HG03103 (cell line): ENCODE measurements around the gene CYRIA.

Source experiments
- ATAC-seq: cut with Tn5 transposase; IDR thresholded peaks from one replicate; pipeline ENCODE4 v1.9.1; 2021; ENCODE audit warnings: low read depth; ENCODE audit not compliant: unreplicated experiment

CYRIA gene

GRCh38 chr2:16665748-16666448, at the start of gene CYRIA:
Gene CYRIA (minus strand): TSS chr2:16665834. CDS start chr2:16588119, 77,715 bp downstream.
- ATAC-seq, result peak; percentile 57

- ATAC-seq, result peak; percentile 86
Observed at GRCh38 chr2:16713011-16713423, 47.4 kb upstream of the CYRIA start.

GRCh38 chr2:16709769-16710168, 44.1 kb upstream of the CYRIA start:
- ATAC-seq, result no peak

GRCh38 chr2:16708173-16708572, 42.5 kb upstream of the CYRIA start:
- ATAC-seq, result no peak

DNA sequence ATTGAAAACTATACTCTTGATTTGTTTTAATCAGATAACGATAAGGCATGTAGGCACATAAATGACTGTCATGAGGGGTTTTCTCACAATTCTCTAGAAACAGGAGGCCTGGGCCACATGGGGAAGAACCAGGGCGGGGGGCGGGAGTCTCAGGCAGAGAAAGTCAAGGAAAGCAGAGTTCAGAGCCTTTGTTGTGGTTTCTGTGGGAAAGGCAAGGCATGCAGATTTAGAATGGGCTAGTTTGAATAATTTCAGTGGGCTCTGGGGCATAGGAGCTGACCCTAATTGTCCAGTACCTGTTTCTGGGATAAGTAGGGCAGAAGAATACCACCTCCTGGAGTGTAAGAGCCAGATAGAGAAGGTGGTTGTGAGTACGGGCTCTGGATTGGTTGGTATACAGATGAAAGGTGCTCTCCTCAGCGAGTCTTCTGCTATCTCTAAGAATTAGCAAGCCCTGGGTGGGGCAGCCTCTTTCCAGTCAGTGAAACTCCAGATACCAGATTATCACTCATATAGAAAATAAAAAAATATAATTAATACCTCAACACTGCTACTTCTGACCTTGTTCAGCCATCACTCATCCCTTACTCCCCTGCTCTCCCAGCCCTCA, 41.5 kb upstream of the CYRIA start:
- ATAC-seq, result no peak

GRCh38 chr2:16700551-16701259, 35.1 kb upstream of the CYRIA start:
- no peak for ATAC-seq

DNA sequence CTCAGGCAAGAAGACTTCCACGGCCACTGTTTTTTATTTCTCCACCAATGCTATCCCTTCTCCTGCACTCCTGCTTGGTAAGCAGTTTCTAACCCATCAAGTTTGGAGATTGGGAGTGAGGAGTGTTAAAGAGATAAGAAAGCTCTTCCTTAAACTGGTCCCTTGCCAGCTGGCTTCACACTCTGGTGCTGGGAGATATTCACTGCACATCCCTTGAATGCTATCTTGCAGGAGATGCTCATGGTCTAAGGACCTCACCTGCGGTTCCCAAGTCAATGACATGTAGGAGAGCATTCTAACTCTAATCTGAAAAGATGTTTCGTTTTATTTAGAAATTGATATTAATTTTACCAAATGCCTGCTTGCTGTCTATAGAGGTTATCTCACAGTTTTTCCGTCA, 28.2 kb upstream of the CYRIA start:
- no peak for ATAC-seq

- no peak for ATAC-seq
Observed at GRCh38 chr2:16691261-16691660, 25.6 kb upstream of the CYRIA start.

DNA sequence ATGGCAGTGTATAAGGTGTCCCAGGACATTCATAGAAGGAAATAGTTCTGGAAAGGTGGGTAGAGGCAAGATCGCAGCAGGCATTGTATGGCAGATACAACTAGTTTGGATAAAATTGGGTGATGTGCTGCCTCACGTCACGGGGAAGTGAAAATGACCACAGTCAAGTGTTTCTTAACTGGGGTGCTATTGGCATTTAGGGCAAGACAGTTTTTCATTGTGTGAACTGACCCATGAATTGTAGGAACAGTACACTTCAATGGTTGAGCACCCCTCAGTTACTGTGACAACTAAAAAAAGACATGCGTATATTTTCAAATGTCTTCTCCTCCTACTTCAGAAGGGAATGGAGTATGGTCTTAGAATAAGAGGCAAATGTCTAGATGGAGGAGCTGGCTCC, 22.3 kb upstream of the CYRIA start:
- no peak for ATAC-seq

DNA sequence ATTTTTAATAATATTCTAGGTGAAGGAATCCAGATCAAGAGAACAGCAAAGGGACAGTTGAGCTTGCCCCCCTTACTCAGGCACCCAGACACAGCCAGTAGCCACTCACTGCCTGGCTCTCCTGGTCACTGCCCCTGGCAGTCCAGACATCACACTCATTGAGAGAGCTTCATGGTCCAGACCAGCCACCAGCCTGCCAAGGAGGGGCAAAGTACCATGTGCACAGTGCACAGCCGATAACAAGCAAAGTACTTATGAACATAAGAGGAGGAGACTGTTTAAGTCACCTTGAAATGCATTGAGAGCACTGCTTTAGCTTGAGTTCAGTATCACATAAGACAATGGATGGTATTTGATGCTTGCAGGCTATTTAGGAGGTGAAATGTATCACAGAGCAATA, 21.6 kb upstream of the CYRIA start:
- ATAC-seq, result no peak

DNA sequence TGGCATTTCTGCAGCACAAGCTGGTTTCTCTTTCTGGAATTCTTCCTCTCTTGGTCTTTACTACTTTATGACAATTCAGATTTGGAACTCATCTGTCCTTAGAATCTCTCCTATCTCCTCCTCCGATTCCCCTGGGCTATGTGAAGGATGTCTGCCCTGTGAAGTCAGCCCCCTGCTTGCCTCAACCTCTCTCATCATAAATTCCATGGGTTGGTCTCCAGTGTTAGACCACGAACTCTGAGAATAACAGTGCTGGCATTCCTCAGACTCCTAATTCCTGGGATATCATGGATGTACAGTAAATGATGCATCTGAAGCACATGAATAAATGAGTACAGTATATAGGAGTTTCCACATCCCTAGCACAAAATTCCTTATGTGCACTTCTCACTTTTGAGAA, 21.0 kb upstream of the CYRIA start:
- ATAC-seq, result no peak

GRCh38 chr2:16685340-16685715, 19.7 kb upstream of the CYRIA start:
- ATAC-seq, result no peak

DNA sequence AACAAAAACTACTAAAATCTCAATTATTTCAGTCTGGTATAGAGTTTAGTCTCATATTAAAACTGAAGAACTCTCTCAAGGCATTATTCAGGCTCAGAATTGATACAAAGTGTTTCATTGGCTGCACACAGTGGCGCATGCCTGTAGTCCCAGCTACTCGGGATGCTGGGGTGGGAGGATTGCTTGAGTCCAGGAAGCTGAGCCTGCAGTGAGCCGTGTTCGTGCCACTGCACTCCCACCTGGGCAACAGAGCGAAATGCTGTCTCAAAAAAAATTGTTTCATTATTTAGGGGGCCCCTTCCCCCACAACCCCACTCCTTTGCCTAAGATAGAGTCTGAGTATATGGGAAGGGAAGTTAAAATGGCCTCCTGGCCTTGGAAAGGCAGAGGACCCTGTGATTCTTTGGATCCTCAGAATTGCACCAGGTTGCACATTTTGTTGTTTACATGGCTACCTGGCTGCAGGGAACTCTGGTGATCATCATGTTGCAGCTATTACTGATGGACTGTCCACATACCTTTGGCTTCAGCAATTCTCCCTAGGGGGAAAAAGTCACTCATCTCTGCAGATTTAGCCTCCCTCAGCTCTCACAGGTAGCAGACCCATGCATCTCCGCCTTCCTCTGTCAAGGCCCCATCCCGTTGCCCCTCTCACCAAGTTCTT, 19.2 kb upstream of the CYRIA start:
- ATAC-seq, result no peak

- ATAC-seq, result no peak
Observed at GRCh38 chr2:16683576-16683975, 17.9 kb upstream of the CYRIA start.

- ATAC-seq, result no peak
Observed at GRCh38 chr2:16682431-16683118, 16.9 kb upstream of the CYRIA start.

GRCh38 chr2:16680781-16681180, 15.1 kb upstream of the CYRIA start:
- ATAC-seq, result no peak

- ATAC-seq, result no peak
Observed at GRCh38 chr2:16680304-16680703, 14.7 kb upstream of the CYRIA start.

DNA sequence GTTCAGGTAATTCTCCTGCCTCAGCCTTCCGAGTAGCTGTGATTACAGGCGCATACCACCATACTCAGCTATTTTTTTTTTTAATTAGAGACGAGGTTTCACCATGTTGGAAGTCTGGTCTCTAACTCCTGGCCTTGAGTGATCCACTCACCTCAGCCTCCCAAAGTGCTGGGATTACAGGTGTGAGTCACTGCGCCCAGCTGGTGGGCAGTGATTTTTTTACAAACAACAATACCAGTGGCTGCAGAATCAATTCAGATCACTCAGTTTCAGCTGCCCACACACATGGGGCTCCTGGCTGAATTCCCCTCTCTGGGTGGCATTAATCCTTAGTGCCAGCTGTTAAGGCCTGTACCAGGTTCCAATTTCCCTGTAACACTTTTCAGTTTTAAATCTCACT, 13.3 kb upstream of the CYRIA start:
- ATAC-seq, result no peak

GRCh38 chr2:16677875-16678274, 12.2 kb upstream of the CYRIA start:
- ATAC-seq, result no peak

GRCh38 chr2:16675781-16676180, 10.1 kb upstream of the CYRIA start:
- no peak for ATAC-seq

GRCh38 chr2:16674154-16674553, 8.5 kb upstream of the CYRIA start:
- ATAC-seq, result no peak
